ENCODE results near the gene P2RY13.

The P2RY13 gene

GRCh38 chr3:151329363-151329762 lies at the start of gene P2RY13:
P2RY13 (minus strand) TSS chr3:151329549; CDS start chr3:151329528, 21 bp downstream.
- no peak for DNase-seq (ENCODE audit: low spot score)

GRCh38 chr3:151377768-151378385 lies 48.5 kb upstream of the P2RY13 start:
- no peak for DNase-seq (ENCODE audit: low spot score)

GRCh38 chr3:151372063-151372820 lies 42.9 kb upstream of the P2RY13 start:
- DNase-seq (ENCODE audit: low spot score) = no peak

GRCh38 chr3:151371526-151371925 lies 42.2 kb upstream of the P2RY13 start:
- no peak for DNase-seq (ENCODE audit: low spot score)

GRCh38 chr3:151367448-151367847 lies 38.1 kb upstream of the P2RY13 start:
- no peak for DNase-seq (ENCODE audit: low spot score)

- no peak for DNase-seq (ENCODE audit: low spot score)
Observed at GRCh38 chr3:151366993-151367392, 37.6 kb upstream of the P2RY13 start.

GRCh38 chr3:151362751-151363174 lies 33.4 kb upstream of the P2RY13 start:
- no peak for DNase-seq (ENCODE audit: low spot score)

- no peak for DNase-seq (ENCODE audit: low spot score)
Observed at GRCh38 chr3:151357463-151357850, 28.1 kb upstream of the P2RY13 start.

- DNase-seq (ENCODE audit: low spot score) = no peak
Observed at GRCh38 chr3:151356794-151357462, 27.6 kb upstream of the P2RY13 start.

- DNase-seq (ENCODE audit: low spot score) = no peak
Observed at GRCh38 chr3:151351648-151352047, 22.3 kb upstream of the P2RY13 start.

- DNase-seq (ENCODE audit: low spot score) = no peak
Observed at GRCh38 chr3:151351219-151351618, 21.9 kb upstream of the P2RY13 start.

- DNase-seq (ENCODE audit: low spot score) = no peak
Observed at GRCh38 chr3:151350656-151351055, 21.3 kb upstream of the P2RY13 start.

- no peak for DNase-seq (ENCODE audit: low spot score)
Observed at GRCh38 chr3:151347432-151347831, 18.1 kb upstream of the P2RY13 start.

GRCh38 chr3:151346292-151346691 lies 16.9 kb upstream of the P2RY13 start:
- DNase-seq (ENCODE audit: low spot score) = no peak

GRCh38 chr3:151345859-151346258 lies 16.5 kb upstream of the P2RY13 start:
- no peak for DNase-seq (ENCODE audit: low spot score)

GRCh38 chr3:151331696-151332095 lies 2.3 kb upstream of the P2RY13 start:
- no peak for DNase-seq (ENCODE audit: low spot score)

GRCh38 chr3:151330899-151331298 lies 1.6 kb upstream of the P2RY13 start:
- no peak for DNase-seq (ENCODE audit: low spot score)

- no peak for DNase-seq (ENCODE audit: low spot score)
Observed at GRCh38 chr3:151330379-151330778, 1.0 kb upstream of the P2RY13 start.

GRCh38 chr3:151328298-151328995 lies 902 bp downstream of the P2RY13 start:
- DNase-seq (ENCODE audit: low spot score) = no peak

GRCh38 chr3:151327571-151328198 lies 1.7 kb downstream of the P2RY13 start:
- no peak for DNase-seq (ENCODE audit: low spot score)

- no peak for DNase-seq (ENCODE audit: low spot score)
Observed at GRCh38 chr3:151322511-151322910, 6.8 kb downstream of the P2RY13 start.

GRCh38 chr3:151321526-151321925 lies 7.8 kb downstream of the P2RY13 start:
- DNase-seq (ENCODE audit: low spot score) = no peak
